Inflammatory macrophage treated with lipopolysaccharide for 1 hour (primary cell): ENCODE data around the gene LGALS8.
A peak's percentile ranks its signal among the peaks of the same experiment; 100 is the strongest.

Source experiments
- DNase-seq, 2 donors: peaks; one replicate each; pipeline ENCODE4 v3.0.0-alpha.2; 2020 to 2022

LGALS8 gene

DNA sequence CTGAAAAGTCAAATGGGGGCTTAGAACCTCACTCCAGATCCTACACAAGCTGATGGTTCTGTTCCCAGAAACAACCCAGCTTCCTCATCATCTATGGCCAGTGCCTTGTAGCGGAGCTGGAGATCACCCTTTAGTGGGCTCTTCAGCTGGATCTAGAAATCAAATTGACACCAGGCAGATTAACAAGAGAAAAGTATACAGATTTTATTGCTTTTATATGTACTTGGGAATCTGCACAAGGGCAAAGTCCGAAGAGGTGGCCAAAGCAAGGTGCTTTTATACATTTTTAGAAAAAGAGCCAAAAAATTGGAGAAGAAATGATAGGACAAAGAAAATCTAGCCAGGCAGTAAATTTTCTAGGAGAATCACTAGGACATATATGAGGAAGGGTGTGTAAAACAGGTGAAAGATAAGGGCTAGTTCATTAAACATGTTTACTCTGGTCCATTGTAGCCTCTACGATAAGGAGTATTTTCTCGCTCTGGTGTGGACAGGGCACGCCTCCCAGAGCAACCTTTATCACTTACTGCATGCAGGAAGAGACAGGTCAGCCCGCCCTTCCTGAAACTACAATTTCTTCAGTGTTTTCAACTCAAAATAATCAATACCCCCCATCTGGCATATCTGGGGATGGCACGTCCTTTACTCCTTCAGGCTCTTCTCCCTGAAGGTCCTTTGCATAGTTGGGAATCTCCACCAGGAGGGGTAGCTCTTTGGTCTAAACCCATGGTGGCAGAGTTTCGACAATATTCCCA, 14.0 kb upstream of the LGALS8 start:
- no peak for DNase-seq

DNA sequence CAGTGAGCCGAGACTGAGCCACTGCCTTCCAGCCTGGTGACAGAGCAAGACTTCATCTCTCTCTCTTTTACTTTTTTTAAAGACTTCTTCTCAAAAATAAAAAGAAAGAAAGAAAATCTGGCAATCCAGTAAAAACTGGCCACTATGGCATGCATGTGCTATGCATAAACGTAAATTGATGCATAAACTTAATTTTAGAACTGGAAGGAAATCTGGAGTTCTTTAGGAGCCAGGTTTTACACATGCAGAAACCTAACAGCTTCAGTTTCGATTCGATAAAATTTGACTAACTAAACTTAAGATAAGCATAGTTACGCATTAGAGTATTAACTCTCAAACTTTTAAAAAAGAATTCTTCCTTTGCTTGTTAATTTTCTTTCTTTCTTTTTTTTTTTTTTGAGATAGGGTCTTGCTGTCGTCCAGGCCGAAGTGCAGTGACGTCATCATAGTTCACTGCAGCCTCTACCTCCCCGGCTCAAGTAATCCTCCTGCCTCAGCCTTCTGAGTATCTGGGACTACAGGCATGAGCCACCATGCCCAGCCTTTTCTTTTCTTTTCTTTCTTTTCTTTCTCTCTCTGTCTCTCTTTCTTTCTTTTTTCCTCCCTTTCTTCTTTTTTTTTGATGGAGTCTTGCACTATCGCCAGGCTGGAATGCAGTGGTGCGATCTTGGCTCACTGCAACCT, 11.9 kb upstream of the LGALS8 start:
- no peak for DNase-seq

DNA sequence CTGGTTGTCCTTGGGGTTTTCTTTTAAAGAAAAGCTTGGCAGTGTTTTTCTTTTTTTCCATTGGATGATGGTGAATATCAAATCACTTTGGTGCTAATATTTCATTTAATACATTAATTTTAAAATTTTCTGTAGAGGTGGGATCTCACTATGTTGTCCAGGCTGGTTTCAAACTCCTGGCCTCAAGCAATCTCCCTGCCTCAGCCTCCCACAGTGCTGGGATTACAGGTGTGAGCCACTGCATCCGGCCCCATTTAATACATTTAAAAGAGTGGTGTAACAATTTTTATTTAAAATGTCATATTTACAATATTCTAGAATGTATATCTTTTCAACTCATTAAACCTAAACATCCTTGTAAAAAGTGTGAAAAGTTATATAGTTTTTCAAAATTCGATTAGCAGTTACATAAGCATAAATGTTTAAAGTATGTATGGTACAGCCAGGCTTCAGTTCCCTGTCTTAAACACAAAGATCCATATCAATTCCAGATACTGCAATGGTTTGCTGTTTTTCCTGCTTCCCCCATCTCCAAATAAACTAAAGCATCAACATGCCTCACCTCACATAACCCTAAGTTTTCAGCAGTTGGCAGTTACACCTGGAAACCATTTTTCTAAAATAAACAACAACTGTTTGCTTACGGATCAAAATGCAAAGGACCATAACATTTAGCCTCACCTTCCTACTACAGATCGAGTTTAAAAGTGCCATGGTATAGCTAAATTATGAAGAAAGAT, 8.9 kb upstream of the LGALS8 start:
- no peak for DNase-seq

DNA sequence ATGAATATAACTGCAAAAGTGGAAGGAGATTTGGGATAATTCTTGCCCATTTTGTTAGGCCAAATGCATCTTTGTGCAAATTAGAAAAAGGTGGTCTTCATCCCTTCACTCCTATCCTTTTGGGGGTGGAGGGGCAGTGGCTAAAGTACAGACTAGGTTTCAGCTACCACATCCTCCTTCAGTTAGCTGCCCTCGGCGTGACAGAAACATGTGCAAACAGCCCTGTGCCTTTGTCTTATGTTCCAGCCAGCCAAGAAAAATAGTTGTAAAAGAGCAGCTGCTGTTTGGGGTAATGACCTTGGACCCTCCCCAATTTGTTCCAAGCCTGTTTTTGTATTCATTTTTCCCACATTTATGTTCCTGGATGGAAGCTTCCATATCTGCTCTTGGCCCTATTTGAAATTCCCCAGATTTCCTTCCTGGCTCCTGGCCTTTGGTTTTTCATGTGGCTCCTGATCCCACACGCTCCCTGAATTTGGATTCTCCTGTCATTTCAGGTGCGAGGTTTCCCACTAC, 8.3 kb upstream of the LGALS8 start:
- no peak for DNase-seq

DNA sequence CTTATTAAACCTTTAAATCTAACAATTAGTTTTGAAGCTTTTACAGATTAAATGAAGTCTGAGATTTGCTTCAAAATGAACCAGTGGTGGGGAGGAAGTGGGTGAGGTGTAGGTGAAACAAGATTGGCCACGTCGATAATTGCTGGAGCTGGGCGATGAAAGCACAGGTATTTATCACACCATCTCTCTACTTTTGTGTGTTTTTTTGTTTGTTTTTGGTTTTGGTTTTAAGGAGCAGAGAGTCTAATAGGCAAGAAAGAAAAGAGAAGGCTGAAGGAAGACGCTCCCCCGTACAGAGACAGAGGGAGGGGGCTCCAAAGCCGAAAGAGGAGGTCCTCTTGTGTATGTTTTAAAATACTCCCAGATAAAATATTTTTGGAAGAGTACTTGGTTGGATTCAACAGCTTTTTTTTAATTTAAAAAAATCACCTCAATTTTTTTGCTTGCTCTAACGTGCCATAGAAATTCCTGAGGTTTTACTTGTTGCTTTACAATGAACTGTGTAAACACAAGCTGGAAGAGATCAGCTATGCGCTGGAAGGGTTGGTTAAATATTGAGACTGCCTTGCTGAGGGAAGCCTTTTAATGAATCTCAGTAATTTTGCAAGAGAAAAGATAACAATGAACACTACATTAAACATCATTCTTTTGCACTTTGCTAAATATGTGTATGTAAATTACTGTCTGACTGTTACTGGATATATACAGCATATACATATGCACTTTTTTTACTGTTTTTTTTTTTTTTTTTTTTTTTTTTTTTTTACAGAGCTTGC, 6.7 kb upstream of the LGALS8 start:
- no peak for DNase-seq

DNA sequence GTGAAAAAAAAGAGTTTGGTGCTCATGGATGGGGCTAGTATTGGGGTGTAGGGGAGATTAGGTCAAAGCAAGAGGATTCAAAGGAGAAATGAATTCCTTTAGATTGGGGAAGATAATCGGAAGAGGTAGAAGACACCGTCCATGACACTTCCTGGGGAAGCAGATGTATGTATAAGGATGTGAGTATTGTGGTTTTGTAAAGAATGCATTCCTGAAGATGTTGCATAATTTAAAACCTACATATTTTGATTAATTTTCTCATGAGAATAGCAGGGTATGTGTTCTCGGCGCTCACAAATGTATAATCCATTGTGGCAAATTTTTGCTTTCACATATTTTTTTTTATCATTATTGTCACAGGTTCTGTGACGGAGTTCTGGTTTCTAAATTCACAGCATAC, 5.5 kb upstream of the LGALS8 start:
- DNase-seq, result no peak

DNA sequence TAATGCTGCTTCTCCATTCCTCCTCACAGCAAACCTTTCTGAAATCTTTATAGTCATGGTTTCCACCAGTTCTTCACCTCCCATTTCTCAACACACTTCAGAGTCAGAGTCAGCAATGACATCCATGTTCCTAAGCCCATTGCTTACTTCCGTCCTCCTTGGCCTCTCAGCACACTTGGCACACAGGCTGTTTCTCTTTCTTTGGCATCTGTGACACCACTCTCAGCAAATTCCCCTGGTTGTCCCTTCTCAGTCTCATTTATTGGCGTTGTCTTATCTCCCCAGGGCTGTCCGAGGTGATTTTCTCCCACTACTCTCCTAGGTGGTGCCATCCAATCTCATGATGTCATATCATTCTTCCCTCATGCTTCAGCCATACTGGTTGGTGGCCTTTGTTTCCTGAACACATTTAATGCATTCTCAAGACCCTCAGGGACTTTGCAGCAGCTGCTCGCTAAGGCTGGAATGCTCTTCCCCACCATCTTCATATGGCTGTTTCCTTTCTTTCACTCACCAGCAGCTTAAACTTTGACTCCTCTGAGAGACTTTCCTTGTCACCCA, 3.3 kb upstream of the LGALS8 start:
- DNase-seq, result no peak

DNA sequence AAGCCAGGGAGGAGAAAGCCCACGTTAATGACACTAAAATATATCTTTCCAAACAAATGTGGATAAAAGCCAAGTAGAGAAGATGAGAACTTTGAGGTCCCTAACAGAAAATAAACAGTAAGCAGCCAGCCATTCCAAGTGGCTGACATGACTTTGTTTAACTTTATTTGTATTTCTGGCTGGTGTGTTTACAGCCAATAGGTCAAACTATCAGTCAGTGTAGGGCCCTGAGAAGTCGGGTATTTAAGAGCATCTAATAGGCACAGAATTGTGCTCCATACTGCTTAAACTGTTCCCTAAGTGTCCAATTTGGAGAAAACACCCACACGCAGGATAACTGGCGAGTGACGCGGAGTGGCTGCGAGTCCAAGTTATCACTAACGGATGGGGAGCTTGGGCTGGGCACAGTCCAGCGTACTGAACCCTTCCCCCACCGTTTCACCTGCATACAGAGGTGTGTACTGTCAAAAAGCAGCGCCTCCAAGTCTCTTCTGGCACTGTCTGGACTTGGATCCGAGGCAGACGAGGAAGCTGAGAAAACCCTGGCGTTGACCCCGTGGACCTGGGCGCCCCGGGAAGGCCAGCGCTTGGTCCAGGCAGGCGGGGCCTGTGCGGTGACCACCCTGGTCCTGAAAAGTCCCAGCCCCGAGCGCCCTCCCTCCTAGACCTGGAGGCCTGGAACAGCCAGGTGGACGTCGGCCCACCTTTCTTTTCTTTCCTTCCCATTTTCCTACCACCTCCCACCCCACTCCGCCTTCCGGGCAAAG, 662 bp upstream of the LGALS8 start:
- DNase-seq, result no peak

DNA sequence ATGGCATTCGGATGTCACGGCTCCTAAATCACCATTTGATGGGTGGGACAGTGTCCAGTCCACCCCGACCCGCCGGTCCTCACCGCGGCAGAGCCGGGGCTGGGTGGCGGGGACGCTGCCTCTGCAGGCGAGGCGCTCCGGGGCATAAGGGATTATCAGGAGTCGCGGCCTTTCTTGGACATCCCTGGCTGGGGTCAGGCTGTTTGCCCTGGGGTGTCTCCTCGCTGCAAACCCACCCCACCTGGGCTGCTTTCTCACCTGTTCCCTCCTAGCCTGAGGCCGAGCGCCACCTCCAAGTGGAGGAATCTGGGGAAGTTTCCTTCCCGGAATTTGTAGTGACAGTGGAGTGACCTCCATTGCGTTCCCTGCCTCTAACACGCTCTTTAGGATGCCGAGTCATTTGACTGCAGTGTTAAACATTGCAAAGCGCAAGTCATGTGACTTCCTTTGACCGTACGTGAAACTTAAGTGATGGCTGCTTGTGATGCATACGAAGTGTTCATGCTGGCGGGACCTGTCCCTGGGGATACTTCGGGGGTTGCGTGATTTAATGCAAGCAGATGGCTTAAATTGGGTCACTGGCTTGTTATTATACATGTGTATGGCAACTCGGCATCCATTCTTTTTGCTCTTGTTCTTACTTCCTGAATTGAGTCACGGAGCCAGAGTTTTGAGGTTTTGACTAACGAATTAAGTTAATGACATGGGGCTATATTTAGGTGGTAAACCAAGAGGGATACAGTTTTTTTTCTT, 536 bp downstream of the LGALS8 start:
- DNase-seq, result peak; percentile 77 to 80

DNA sequence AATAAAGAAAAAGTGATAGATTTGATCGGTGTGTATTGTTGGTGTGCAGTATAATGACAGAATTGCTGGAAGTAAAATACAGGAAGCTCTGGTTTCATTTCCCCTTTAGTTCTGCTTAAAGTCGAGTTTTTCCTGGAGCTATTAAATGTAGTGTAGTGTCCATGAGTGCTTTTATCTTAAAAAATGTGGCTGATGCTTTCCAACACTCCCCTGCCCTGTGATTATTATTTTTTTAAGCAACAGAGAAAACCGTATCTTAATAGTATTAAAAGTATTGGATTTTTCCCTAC, 1.1 kb downstream of the LGALS8 start:
- peak; percentile 63 to 75 for DNase-seq

DNA sequence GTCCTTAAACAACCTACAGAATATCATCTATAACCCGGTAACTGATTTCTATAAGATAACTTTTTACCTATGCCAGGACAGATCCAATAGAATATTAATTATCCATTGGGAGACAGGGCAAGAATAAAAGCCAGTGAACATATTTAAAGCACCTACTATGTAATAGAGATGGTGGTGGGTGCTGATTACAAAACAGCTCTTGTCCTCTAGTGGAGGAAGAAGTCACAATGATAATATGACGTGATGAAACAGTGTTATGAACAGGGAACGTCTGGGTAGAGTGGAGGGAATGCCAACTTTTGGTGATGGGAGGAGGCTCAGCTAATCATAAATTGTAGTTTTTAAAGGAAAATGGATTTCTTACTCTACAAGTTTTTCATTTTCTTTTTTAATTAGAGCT, 2.3 kb downstream of the LGALS8 start:
- no peak for DNase-seq

DNA sequence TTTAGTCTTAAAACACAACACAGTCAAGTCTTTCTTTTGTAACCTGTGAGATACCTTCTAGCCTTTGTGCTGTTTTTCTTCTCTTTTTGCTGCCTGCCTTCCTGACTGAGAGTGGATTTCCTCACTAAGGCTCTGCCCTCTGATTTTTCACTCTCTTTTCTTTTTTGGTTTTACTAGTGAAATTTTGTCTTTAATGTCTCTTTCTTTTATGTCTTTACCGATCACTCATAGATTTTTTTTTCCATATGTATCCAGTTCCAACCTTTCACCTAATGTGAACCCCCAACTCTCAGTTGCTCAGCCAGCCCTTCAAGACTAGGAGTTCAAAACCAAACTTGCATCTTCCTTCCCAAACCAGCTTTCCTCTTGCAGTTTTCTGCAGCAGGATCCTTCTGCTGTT, 6.5 kb downstream of the LGALS8 start:
- DNase-seq, result no peak

DNA sequence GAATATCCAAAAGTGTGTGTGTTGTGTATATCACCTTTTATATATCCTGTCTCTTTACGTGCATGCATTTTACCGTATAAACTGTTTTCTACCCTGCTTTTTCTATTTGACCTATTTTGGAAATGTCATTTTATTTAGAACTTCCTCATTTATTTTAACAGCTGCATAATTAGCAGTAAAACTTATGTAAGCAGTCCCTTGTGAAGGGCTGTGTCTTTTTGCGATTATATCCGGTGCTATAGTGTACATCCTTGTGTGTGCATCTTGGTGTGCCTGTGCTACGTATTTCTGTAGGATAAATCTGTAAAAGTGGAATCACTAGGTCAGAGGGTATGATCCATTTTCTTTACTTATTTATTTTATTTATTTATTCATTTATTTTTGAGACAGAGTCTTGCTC, 7.2 kb downstream of the LGALS8 start:
- DNase-seq, result peak; percentile 12

DNA sequence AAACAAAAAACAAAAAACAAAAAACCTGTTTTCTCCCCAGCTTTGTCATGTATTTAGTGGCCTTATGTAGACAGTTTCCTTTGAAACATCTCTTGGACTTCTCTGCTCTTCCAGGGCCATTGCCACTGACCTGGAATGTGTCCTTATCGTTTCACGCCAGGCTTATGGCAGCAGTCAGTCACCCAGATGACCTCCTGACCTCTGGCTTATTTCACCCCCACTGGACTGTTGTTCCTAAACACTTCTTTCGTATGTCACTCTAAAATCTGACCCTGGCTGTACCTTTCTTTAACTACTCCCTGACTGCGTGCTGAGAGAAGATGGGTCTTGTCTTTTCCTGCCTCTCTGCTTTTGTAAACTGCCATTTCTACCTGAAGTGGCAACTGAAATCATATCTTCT, 9.1 kb downstream of the LGALS8 start:
- DNase-seq, result no peak

DNA sequence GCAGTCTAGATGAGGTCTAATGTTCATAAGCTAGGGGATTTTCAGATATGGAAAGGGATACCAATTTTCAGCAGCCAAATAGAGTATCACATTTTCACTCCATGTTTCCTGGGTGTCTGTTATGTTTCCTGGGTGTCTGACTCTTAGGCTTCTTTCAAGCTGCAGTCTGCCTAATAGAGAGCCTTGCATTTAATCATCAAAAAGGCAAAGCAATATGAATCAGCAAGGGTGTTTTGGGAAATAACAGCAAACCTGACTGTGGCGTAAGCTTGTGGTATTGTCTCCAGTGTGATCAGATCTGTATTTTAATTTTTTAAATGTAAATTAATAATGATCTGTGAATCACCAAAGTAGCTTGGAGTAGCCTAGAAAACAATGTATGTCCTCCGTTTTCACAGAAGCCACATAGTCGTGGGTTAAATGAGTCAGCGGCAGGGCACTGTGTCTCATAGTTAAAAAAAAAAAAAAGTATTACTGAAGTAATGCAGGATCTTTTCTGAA, 10.4 kb downstream of the LGALS8 start:
- peak in 1 of 2 donors; percentile 18 for DNase-seq

DNA sequence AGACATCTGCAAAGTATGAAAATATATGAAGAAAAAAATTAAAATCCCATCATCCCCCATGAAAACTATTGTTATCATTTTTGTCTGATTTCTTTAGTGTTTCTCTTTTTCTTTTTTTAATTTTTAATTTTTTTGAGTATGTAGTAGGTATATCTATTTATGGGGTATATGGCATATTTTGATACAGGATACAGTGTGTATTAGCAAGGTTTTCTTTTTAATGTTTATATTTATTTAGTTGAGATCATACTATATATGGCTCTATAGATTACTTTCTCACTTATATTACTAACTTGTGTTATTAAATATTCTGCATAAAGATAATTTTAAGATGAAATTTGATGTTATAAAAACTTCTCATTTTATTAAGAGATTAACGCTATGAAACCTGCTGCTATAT, 11.4 kb downstream of the LGALS8 start:
- no peak for DNase-seq

DNA sequence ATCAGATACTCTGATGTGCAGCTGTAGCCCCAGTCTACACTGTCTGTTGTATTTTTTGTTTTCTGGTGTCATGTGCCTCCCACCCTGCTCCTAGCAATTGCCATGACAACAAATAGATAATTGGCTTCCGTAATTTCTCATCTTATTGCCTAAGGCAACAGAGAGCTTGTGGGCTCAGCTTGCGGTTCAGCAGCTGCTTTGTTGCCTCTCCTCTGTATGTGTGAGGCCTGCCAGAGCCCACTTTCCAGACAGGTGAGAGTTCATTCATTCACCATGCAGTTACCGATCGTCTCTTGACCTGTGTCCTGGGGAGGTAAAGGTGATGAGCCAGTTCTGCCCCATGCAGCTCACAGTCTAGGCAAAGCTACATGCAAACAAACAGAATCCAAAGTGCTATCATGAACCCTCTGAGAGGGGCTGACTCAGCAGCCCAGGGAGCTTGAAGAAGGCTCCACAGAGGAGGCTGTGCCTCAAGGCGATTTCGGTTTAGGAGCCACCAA, 11.9 kb downstream of the LGALS8 start:
- DNase-seq, result no peak

DNA sequence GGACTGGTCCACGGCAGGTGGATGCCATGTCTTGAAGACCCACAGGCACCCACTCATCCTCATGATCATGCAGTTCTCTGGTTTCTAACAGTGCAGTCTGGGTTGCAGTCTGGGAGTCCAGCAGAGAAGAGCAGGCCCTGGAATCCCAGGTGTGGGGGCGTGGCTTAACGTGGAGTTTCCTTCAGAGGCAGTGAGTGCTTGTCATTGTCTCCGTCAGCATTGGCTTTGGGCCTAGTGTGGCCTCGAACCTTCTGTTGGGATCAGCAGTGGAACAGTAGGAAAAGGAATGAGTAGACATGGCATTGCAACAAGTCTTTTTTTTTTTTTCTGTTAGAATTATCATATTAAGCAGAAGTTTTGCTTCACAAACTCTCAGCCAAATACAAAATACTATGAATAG, 12.8 kb downstream of the LGALS8 start:
- no peak for DNase-seq

DNA sequence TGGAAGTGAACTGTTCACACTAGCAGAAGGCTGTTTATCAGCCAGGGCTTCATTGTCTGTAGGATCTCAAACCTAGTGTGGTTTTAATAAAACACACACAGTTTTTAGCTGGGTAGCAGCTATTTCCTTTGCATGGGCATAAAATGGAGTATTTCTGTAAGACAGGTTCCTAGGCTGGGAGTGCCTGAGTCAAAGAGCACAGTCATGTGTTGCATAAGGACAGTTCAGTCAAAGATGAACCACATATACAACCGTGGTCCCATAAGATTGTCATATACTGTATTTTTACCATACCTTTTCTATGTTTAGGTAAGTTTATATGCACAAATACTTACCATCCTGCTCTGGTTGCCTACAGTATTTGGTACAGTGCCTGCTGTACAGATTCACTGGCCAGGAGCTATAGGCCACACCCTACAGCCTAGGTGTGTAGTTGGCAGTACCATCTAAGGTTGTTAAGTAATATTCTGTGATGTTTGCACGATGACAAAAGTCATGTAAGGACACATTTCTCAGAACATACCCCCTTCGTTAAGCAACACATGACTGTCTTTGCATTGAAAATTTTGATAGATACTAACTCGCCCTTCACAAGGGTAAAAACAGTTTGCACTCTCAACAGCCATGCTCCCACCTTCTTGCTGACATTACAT, 17.2 kb downstream of the LGALS8 start:
- DNase-seq, result no peak

DNA sequence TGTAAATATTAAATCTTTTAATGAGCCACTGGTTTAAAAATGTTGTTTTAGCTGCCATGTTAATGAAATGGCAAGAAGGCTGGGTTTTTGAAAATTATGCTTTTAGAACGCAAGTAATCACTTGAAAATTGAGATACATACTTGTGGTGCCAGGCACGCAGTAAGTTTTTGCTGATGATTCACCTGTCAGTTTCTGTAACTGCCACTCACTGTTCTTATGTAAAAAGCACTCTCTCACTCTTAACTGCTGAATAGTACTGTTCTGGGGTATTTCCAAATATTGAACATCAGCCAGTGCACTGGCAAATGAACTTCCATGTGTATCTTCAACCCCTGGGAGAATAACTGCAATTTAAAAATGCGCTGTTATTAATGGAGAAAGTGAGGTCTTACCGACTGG, 17.9 kb downstream of the LGALS8 start:
- no peak for DNase-seq
